ENCODE measurements around the gene RRP36.

The RRP36 gene

GRCh38 chr6:43034190-43034525 is 12.7 kb downstream of the RRP36 start:
- ATAC-seq (ENCODE audit: low read depth): no peak
- Histone ChIP-seq H3K36me3 (ENCODE audit: low read depth) (peaks cover 65% of the 10 kb centered on the region), H3K27ac (ENCODE audit: poor library complexity, severe bottlenecking) (no peak overlapping the region), H3K4me1 (ENCODE audit: insufficient read depth, poor library complexity, severe bottlenecking) (no peaks in the 10 kb centered on the region), H3K4me3 (ENCODE audit: severe bottlenecking) (no peak overlapping the region), H3K9me3 (ENCODE audit: severe bottlenecking) (no peaks in the 10 kb centered on the region), H3K27me3 (ENCODE audit: insufficient read depth, poor library complexity, severe bottlenecking) (no peaks in the 10 kb centered on the region)
- TF ChIP-seq CTCF (IDR thresholded peaks at IDR 0.05; ENCODE audit: poor library complexity, severe bottlenecking): no peak
- no peak for DNase-seq (ENCODE audit: low spot score)

DNA sequence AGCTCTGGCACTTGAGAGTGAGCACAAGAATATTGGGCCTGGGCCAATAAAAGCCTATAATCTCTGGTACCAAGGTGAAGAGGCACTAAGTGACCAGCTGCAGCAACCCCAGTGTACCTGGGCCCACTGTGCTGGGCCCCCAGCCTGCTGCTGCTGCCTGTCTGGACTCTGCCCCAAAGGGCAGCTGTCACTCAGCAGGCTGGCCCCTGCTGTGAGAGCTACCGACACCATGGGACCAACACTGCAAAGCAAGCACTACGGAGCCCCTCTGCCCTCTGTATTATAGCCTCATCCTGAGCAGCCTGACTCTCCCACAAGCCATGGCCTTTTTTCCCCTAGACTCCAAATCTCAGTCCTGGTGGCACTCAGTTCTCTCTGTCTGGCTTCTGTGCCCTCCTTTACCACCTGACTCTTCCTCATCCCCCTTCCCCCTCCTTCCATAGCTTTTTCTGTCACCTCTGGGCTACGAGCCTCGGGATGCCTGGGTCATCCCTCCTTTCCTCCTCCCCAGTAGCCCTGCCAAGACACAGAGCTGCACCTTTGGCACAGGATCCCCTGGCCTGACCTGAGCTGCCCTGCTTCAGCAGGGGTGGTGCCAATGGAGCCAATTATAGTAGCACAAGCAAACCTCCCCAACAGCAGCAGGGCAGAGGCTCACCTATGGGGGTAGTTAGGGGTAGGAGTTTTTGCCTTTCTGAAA is 14.2 kb downstream of the RRP36 start:
- ATAC-seq (ENCODE audit: low read depth) (no peak), DNase-seq (ENCODE audit: low spot score) (no peak)
- no peak overlapping the region for H3K4me3 ChIP-seq (ENCODE audit: severe bottlenecking)
- H3K27me3 ChIP-seq (ENCODE audit: insufficient read depth, poor library complexity, severe bottlenecking): no peaks in the 10 kb centered on the region
- TF ChIP-seq CTCF (IDR thresholded peaks at IDR 0.05; ENCODE audit: poor library complexity, severe bottlenecking): no peak
- peaks cover 54% of the 10 kb centered on the region for H3K36me3 ChIP-seq (ENCODE audit: low read depth)
- no peaks in the 10 kb centered on the region for H3K9me3 ChIP-seq (ENCODE audit: severe bottlenecking)
- no peak overlapping the region for H3K27ac ChIP-seq (ENCODE audit: poor library complexity, severe bottlenecking)
- H3K4me1 ChIP-seq (ENCODE audit: insufficient read depth, poor library complexity, severe bottlenecking): no peaks in the 10 kb centered on the region

DNA sequence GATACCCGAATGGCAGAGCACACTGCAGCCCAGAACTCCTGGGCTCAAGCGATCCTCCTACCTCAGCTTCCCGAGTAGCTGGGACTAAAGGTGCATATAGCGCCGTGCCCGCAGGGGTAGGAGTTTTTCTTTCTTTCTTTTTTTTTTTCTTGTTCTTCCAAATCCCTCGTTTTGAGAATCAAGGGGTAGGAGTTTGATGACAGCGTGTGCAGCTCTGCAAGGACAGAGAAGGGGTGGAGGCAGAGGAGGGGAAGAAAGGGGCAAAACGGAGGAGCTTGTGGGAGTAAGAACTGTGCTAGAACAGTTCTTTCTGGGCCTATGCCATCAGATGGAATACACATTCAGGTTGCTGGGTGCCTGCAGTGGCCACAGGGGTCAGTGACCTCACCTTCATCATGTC is 15.3 kb downstream of the RRP36 start:
- Histone ChIP-seq H3K27me3 (ENCODE audit: insufficient read depth, poor library complexity, severe bottlenecking) (no peaks in the 10 kb centered on the region), H3K9me3 (ENCODE audit: severe bottlenecking) (no peaks in the 10 kb centered on the region), H3K4me3 (ENCODE audit: severe bottlenecking) (no peak overlapping the region), H3K27ac (ENCODE audit: poor library complexity, severe bottlenecking) (no peak overlapping the region), H3K4me1 (ENCODE audit: insufficient read depth, poor library complexity, severe bottlenecking) (no peaks in the 10 kb centered on the region), H3K36me3 (ENCODE audit: low read depth) (peaks cover 49% of the 10 kb centered on the region)
- ATAC-seq (ENCODE audit: low read depth): no peak
- no peak for TF ChIP-seq CTCF (IDR thresholded peaks at IDR 0.05; ENCODE audit: poor library complexity, severe bottlenecking)
- DNase-seq (ENCODE audit: low spot score): no peak

DNA sequence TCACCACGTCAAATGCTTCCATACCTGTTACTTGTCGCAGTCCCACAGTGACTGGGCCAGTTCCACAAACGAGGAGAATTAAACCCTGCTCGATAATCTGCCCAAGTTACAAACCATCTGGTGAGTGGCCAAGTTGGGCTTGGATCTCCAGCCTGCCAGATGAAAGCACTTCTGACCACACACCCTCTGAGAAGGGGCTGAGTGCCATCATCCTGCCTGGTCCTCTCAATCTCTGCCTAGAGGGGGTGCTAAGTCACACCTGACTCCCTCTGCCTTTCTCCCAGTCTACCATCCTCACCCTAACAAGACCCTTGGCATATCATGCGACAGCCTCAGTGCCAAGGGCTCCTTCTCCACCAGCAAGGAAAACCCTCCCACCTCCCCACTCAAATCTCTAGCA is 15.8 kb downstream of the RRP36 start:
- H3K36me3 ChIP-seq (ENCODE audit: low read depth): peaks cover 49% of the 10 kb centered on the region
- no peak for DNase-seq (ENCODE audit: low spot score)
- no peaks in the 10 kb centered on the region for H3K9me3 ChIP-seq (ENCODE audit: severe bottlenecking)
- ATAC-seq (ENCODE audit: low read depth): no peak
- no peak overlapping the region for H3K4me3 ChIP-seq (ENCODE audit: severe bottlenecking)
- no peaks in the 10 kb centered on the region for H3K27me3 ChIP-seq (ENCODE audit: insufficient read depth, poor library complexity, severe bottlenecking)
- H3K27ac ChIP-seq (ENCODE audit: poor library complexity, severe bottlenecking): no peak overlapping the region
- no peaks in the 10 kb centered on the region for H3K4me1 ChIP-seq (ENCODE audit: insufficient read depth, poor library complexity, severe bottlenecking)
- no peak for TF ChIP-seq CTCF (IDR thresholded peaks at IDR 0.05; ENCODE audit: poor library complexity, severe bottlenecking)

DNA sequence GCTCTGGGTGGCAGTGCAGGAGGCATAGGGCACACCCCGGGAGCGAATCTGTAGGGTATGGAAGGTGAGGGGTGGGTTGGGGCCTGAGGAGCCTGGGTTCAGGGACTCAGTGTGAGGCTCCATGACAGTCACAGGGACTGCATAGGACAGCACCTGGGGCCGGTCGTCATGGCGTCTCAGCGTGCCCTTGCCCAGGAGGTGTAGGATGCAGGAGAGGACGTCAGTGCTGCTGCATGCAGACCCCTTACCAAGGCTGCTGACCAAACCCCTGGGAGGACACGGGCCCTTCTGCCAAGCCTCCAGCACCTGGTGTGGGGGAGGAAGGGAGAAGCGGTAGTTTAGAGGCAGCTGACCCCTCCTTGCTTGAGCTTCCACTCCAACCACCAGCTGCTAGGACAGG is 16.3 kb downstream of the RRP36 start:
- no peak overlapping the region for H3K4me3 ChIP-seq (ENCODE audit: severe bottlenecking)
- no peak overlapping the region for H3K27ac ChIP-seq (ENCODE audit: poor library complexity, severe bottlenecking)
- no peak for DNase-seq (ENCODE audit: low spot score)
- H3K4me1 ChIP-seq (ENCODE audit: insufficient read depth, poor library complexity, severe bottlenecking): no peaks in the 10 kb centered on the region
- H3K9me3 ChIP-seq (ENCODE audit: severe bottlenecking): no peaks in the 10 kb centered on the region
- H3K36me3 ChIP-seq (ENCODE audit: low read depth): peaks cover 54% of the 10 kb centered on the region
- ATAC-seq (ENCODE audit: low read depth): no peak
- no peak for TF ChIP-seq CTCF (IDR thresholded peaks at IDR 0.05; ENCODE audit: poor library complexity, severe bottlenecking)
- H3K27me3 ChIP-seq (ENCODE audit: insufficient read depth, poor library complexity, severe bottlenecking): no peaks in the 10 kb centered on the region

Data from RWPE2 (cell line).